GOT3 (cell line): ENCODE data around the gene GLT6D1.

Experiments
- DNase-seq: peaks from one replicate; lab custom pipeline; 2025; ENCODE audit warnings: mixed read lengths; lab: John Stamatoyannopoulos, UW

Gene GLT6D1

DNA sequence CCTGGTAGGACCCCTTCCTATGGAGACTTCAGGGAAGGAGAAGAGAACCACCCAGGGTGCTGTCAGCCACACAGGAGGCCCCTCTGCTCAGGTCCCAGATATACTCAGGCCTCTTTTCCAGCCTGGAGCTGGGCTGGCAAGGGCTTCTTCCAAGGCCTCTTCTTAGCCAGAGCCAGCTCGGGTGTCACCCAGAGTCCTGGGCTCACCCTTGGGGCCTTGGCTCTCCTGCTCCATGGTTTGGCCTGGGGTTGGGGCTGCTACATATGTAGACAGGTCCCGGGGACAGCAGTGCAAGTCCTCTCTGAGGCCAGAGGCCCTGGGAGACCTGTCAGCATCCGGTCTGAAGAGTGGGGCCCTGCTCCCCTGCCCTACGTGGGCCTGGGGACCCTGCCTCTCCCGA is 55.0 kb downstream of the GLT6D1 start:
- DNase-seq = no peak

DNA sequence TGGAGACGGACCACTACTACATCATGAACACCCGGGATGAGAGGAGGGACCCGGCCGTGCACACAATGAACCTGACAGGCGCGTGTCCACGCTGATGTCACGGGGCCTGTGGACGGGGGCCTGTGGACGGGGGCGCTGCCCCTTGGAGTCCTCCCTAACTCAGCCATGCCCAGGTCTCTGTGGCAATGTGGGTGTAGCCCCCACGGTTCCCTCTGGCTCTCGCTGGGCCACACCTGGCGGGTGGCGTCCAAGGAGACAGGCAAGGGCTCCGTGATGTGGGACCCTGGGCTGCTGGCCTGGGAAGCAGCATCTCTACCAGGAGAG is 55.7 kb downstream of the GLT6D1 start:
- DNase-seq = no peak

DNA sequence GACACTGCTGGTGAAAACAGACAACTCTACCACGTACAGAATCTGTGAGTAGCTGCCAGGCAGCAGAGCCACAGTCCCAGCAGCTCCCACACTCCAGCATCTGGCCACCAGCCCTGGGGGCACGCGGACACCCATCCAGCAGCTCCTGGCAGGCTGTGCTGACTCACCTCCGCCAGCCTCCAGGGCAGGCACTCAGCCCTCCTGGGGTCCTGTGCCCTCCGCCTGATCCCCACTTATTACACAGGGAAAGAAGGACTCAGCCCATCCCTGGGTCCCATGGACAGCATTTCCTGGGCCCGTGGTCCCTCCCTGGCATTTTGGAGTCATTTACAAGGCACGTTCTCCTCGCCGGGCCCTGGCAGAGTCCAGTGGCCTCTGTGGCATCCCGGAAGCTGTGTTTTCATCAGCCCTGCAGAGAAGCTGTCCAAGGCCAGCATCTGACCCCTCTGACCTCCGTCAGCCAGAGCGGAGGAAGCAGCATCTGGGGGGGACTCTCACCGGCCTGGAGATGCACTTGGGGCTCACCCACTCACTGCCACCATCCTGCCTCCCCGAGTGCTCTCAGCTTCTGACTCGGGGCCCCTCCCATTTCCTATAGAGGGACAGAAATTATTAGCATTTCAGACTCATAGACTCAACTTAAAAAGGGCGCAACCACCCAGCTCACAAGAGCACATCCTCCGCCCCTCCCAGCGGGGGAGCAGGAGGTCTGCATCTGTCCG is 56.2 kb downstream of the GLT6D1 start:
- no peak for DNase-seq

DNA sequence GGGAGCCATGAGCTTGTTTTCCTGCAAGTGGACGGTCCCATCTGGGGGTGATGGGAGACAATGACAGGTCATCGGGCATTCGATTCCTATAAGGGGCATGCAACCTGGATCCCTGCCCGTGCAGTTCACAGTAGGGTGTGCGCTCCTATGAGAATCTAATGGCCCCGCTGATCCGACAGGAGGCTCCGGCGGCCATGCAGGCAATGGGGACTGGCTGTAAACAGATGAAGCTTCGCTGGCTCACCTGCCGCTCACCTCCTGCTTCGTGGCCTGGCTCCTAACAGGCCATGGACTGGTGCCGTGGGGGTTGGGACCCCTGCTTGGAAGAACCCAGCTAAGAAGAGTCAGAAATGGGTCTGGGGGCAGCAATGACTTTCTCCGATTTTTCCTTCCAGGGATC is 56.8 kb downstream of the GLT6D1 start:
- DNase-seq = no peak

DNA sequence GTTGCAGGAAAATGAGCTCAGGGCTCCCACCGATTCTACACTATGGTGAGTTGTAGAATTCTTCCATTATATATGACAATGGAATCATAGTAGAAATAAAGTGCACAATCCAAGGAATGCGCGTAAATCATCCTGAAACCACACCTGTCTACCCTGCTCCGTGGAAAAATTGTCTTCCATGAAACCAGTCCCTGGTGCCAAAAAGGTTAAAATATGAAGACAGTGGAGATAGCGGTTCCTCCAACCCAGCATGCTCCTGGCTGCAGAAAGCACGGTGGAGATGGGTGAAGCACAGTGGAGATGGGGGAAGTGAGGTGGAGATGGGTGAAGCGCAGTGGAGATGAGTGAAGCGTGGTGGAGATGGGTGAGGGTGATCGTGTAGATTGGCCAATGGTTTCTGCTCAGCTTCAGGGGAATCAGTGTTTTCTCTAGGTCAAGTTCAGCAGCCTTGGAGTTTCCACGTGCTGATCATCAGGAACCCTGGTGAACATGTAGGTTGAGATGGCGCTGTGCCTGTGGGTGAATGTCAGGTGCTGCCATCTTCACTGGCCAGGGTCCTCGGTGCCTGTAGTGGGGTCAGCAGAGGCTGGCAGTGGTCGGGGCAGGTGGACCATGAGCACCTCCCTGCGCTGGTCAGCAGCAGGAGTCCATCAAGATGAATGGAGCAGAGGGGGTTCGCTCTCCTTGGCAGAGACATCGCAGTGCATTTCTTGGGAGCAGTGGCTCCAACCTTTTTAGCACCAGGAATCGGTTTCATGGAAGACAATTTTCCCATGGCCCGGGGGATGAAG is 57.5 kb downstream of the GLT6D1 start:
- no peak for DNase-seq

DNA sequence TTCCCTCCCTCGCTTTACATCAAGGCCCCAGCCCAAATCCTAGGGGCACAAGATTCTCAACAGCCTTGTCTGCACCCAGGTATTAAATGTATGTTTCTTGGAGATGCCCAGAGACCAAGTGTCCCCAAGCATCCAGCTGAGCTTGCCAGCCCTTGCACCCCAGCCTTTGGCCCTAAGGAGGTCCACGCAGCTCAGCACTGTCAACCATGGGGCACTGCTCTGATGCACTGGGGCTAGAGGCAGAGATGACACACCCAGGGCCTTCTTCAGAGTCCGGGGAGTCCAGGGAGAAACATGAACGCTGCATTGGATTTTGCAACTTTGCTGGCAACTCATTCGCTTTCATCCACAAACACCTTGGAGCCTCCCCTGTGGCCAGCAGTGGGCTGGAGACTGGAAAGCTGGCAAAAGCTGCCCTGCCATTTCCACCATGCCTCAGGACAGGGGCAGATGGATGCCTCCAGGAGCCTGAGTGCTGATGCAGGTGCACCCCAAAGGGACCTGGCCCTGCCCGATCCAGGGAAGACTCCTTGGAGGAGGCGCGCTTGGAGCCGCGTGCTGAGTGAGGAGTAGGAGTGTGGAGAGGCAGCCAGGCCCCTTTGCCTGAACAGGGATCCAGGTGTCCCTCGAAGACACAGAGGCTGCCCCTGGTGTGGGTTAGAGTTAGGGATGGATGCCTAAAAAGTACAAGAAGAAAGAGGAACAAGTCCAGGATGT is 58.5 kb downstream of the GLT6D1 start:
- no peak for DNase-seq

DNA sequence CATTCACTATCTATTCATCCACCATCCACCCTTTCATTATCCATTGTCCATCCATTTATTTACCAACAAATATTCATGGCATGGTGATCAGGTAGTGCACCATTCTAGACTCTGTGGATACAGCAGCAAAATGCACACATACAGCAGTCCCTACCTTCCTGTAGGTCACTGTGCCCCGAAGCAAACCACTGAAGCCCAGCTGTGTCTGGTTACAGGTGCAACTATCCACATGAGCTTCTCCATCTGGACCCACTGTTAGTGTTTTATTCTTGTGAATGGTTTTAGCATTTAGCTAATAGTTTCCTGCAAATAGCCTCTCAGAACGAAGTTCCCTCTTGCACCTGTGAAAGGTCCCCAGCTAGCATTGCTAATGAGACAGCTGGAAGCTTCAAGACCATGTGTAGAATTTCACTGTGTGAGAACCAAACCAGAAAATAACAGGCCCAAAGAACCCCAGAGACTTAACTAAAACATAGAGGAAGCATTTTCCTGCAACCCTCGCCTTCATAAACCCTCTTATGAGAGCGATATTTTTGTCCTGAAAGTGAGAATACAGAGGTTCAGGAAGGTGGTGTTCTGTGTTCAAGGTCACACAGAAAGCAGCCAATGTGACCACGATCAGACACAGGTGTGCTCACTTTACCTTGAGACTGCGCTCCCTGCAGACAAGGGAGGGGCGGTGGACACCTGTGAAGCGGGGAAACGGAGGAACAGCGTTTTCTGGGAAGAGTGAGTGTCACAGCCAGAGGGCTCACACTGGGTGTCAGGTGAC is 59.3 kb downstream of the GLT6D1 start:
- no peak for DNase-seq

DNA sequence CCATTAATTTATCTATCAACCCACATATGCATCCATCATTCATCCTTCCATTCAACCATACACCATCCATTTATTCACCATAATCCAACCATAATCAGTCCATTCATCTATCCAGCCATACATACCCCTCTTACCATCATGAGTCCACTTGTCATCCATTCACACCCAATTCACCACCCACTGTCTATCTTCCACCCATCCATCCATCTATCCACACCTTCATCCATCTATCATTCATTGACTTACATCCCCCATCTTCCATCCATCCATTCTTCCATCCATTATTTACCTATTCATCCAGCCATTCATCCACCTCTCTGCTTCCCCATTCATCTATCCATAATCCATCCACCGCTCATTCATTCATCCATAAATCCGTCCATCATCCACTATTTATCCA is 60.0 kb downstream of the GLT6D1 start:
- no peak for DNase-seq

DNA sequence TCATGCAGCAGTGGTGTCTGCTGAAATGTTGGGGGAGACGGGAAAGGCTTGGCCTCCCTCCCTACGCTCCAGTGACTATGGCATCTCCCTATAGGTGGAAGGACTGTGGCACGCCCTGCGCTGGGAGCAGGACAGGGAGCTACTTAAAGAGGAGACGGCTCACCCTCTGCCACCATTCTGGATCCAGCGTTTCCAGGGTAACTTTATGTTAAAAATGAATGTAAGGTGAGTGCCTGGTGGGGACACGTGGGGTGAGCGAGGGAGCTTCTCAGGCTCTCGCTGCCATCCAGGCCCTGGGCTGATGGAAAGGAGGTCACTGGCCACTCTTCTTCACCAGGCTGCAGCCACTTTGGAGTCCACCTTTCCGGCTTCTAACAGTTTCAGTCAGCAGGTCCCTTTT is 62.1 kb downstream of the GLT6D1 start:
- no peak for DNase-seq

DNA sequence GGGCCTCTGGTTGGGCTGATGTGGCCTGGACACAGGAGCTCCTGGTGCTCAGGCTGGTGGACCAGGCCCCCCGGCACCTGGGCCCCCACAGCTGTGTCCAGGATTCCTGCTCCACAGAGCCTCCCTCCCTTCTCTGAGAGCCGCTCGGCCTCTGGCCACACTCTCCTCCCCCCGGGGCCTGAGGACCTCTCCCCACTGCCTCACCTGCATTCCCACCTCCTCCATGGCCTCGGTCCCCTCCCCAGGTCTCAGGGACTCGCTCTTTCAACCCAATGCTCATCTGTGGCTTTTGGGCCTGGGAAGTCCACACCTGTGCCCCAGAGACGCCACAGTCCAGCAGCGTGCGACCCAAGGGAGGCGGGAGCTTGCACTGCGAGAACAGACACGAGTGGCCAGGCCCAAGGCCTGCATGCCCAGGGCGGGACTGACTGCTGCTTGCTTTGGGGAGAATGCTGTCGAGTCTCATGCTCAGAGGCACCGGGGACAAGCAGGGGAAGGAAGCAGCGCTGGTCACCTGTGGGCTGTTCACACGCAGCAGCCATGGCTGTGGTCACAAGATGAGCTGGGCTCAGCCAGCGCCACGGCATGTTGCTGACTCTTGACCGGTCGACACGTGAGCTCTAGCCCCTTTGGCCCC is 63.2 kb downstream of the GLT6D1 start:
- DNase-seq = no peak

DNA sequence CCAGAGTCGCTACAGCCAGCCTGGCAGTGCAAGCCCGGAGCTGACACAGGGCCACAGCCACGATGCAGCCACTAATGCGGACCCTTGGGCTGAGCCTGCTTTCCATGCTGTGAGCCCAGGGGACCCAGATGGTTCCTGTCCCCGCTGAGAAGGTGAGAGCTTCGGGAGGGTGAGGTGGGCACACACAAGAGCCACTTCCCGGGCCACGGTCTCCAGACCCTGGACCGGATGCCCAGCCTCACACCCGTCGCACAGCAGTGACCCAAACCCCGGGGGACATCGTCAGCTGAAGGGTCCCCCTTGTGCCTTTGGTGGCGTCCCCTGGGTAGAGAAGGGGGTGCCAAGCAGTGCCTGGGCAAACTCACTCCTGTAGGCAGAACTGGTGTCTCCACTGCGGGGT is 64.4 kb downstream of the GLT6D1 start:
- no peak for DNase-seq

DNA sequence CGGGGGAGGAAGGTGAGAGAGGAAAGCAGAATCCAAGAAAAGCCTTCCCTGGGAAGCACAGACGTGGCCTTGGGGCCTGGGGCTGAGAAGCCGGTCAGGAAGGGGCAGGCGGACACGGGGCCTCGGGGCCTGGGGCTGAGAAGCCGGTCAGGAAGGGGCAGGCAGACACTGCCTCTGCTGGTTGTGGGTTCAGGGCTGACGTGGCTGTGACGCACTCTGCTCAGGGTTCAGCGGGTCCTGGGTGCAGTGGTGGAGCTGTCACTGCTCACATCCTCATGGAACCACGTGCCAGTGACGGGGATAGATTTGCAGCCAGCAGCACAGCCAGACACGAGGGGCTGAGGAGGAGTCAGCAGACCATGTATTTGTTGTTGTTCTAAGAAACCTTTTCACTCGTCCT is 65.0 kb downstream of the GLT6D1 start:
- no peak for DNase-seq
